Measurements from ENCODE around the gene MORN5.

MORN5 gene

GRCh38 chr9:122190597-122191381, 31.1 kb downstream of the MORN5 start:
- Histone ChIP-seq H3K4me1 (ENCODE audit: control insufficient read depth, insufficient read depth, low read length) (no peaks in the 10 kb centered on the region), H3K27me3 (ENCODE audit: control insufficient read depth, insufficient read depth, low read length) (no peaks in the 10 kb centered on the region), H3K36me3 (ENCODE audit: control insufficient read depth, insufficient read depth, low read length) (no peaks in the 10 kb centered on the region), H3K9ac (ENCODE audit: low read length) (no peak overlapping the region), H3K4me3 (ENCODE audit: low read length) (no peak overlapping the region), H3K27ac (ENCODE audit: low read depth, low read length) (no peak overlapping the region)

GRCh38 chr9:122191584-122191983, 31.9 kb downstream of the MORN5 start:
- no peaks in the 10 kb centered on the region for H3K27me3 ChIP-seq (ENCODE audit: control insufficient read depth, insufficient read depth, low read length)

GRCh38 chr9:122192261-122192875, 32.7 kb downstream of the MORN5 start:
- no peak overlapping the region for H3K27ac ChIP-seq (ENCODE audit: low read depth, low read length)
- no peak overlapping the region for H3K4me3 ChIP-seq (ENCODE audit: low read length)
- H3K4me1 ChIP-seq (ENCODE audit: control insufficient read depth, insufficient read depth, low read length) = no peaks in the 10 kb centered on the region
- H3K36me3 ChIP-seq (ENCODE audit: control insufficient read depth, insufficient read depth, low read length) = no peaks in the 10 kb centered on the region
- H3K27me3 ChIP-seq (ENCODE audit: control insufficient read depth, insufficient read depth, low read length) = no peaks in the 10 kb centered on the region
- H3K9ac ChIP-seq (ENCODE audit: low read length) = no peak overlapping the region

More at GRCh38 chr9:122191584-122191983, 31.9 kb downstream of the MORN5 start:
- Histone ChIP-seq H3K9ac (ENCODE audit: low read length) (no peak overlapping the region), H3K36me3 (ENCODE audit: control insufficient read depth, insufficient read depth, low read length) (no peaks in the 10 kb centered on the region), H3K4me3 (ENCODE audit: low read length) (no peak overlapping the region), H3K27ac (ENCODE audit: low read depth, low read length) (no peak overlapping the region), H3K4me1 (ENCODE audit: control insufficient read depth, insufficient read depth, low read length) (no peaks in the 10 kb centered on the region)

- Histone ChIP-seq H3K27me3 (ENCODE audit: control insufficient read depth, insufficient read depth, low read length) (no peaks in the 10 kb centered on the region), H3K36me3 (ENCODE audit: control insufficient read depth, insufficient read depth, low read length) (no peaks in the 10 kb centered on the region), H3K27ac (ENCODE audit: low read depth, low read length) (no peak overlapping the region), H3K4me1 (ENCODE audit: control insufficient read depth, insufficient read depth, low read length) (no peaks in the 10 kb centered on the region), H3K9ac (ENCODE audit: low read length) (no peak overlapping the region), H3K4me3 (ENCODE audit: low read length) (no peak overlapping the region)
These were observed 33.3 kb downstream of the MORN5 start for GRCh38 chr9:122192914-122193525.

- no peak overlapping the region for H3K27ac ChIP-seq (ENCODE audit: low read depth, low read length)
- no peak overlapping the region for H3K9ac ChIP-seq (ENCODE audit: low read length)
- H3K27me3 ChIP-seq (ENCODE audit: control insufficient read depth, insufficient read depth, low read length) = no peaks in the 10 kb centered on the region
- H3K4me1 ChIP-seq (ENCODE audit: control insufficient read depth, insufficient read depth, low read length) = no peaks in the 10 kb centered on the region
- no peaks in the 10 kb centered on the region for H3K36me3 ChIP-seq (ENCODE audit: control insufficient read depth, insufficient read depth, low read length)
- no peak overlapping the region for H3K4me3 ChIP-seq (ENCODE audit: low read length)
These were observed 33.9 kb downstream of the MORN5 start for GRCh38 chr9:122193651-122194050.

- Histone ChIP-seq H3K4me3 (ENCODE audit: low read length) (no peak overlapping the region), H3K27ac (ENCODE audit: low read depth, low read length) (no peak overlapping the region), H3K36me3 (ENCODE audit: control insufficient read depth, insufficient read depth, low read length) (no peaks in the 10 kb centered on the region), H3K9ac (ENCODE audit: low read length) (no peak overlapping the region), H3K27me3 (ENCODE audit: control insufficient read depth, insufficient read depth, low read length) (no peaks in the 10 kb centered on the region), H3K4me1 (ENCODE audit: control insufficient read depth, insufficient read depth, low read length) (no peaks in the 10 kb centered on the region)
These were observed 36.2 kb downstream of the MORN5 start for GRCh38 chr9:122195875-122196274.

- no peak overlapping the region for H3K9ac ChIP-seq (ENCODE audit: low read length)
- no peak overlapping the region for H3K27ac ChIP-seq (ENCODE audit: low read depth, low read length)
- H3K27me3 ChIP-seq (ENCODE audit: control insufficient read depth, insufficient read depth, low read length) = no peaks in the 10 kb centered on the region
- no peaks in the 10 kb centered on the region for H3K4me1 ChIP-seq (ENCODE audit: control insufficient read depth, insufficient read depth, low read length)
- H3K36me3 ChIP-seq (ENCODE audit: control insufficient read depth, insufficient read depth, low read length) = no peaks in the 10 kb centered on the region
- H3K4me3 ChIP-seq (ENCODE audit: low read length) = no peak overlapping the region
These were observed 37.7 kb downstream of the MORN5 start for GRCh38 chr9:122197426-122197825.

- Histone ChIP-seq H3K27ac (ENCODE audit: low read depth, low read length) (no peak overlapping the region), H3K4me1 (ENCODE audit: control insufficient read depth, insufficient read depth, low read length) (no peaks in the 10 kb centered on the region), H3K36me3 (ENCODE audit: control insufficient read depth, insufficient read depth, low read length) (no peaks in the 10 kb centered on the region), H3K27me3 (ENCODE audit: control insufficient read depth, insufficient read depth, low read length) (no peaks in the 10 kb centered on the region), H3K9ac (ENCODE audit: low read length) (no peak overlapping the region), H3K4me3 (ENCODE audit: low read length) (no peak overlapping the region)
These were observed 38.2 kb downstream of the MORN5 start for GRCh38 chr9:122197882-122198281.

- no peak overlapping the region for H3K9ac ChIP-seq (ENCODE audit: low read length)
- H3K27ac ChIP-seq (ENCODE audit: low read depth, low read length) = no peak overlapping the region
These were observed 41.4 kb downstream of the MORN5 start for GRCh38 chr9:122200960-122201595.

GRCh38 chr9:122201641-122202040, 41.9 kb downstream of the MORN5 start:
- Histone ChIP-seq H3K27ac (ENCODE audit: low read depth, low read length) (no peak overlapping the region), H3K27me3 (ENCODE audit: control insufficient read depth, insufficient read depth, low read length) (no peaks in the 10 kb centered on the region), H3K36me3 (ENCODE audit: control insufficient read depth, insufficient read depth, low read length) (no peaks in the 10 kb centered on the region), H3K4me1 (ENCODE audit: control insufficient read depth, insufficient read depth, low read length) (no peaks in the 10 kb centered on the region), H3K9ac (ENCODE audit: low read length) (no peak overlapping the region), H3K4me3 (ENCODE audit: low read length) (no peak overlapping the region)

More at GRCh38 chr9:122200960-122201595, 41.4 kb downstream of the MORN5 start:
- Histone ChIP-seq H3K36me3 (ENCODE audit: control insufficient read depth, insufficient read depth, low read length) (no peaks in the 10 kb centered on the region), H3K4me1 (ENCODE audit: control insufficient read depth, insufficient read depth, low read length) (no peaks in the 10 kb centered on the region), H3K4me3 (ENCODE audit: low read length) (no peak overlapping the region), H3K27me3 (ENCODE audit: control insufficient read depth, insufficient read depth, low read length) (no peaks in the 10 kb centered on the region)

- H3K27me3 ChIP-seq (ENCODE audit: control insufficient read depth, insufficient read depth, low read length) = no peaks in the 10 kb centered on the region
- H3K9ac ChIP-seq (ENCODE audit: low read length) = no peak overlapping the region
- H3K27ac ChIP-seq (ENCODE audit: low read depth, low read length) = no peak overlapping the region
- H3K36me3 ChIP-seq (ENCODE audit: control insufficient read depth, insufficient read depth, low read length) = no peaks in the 10 kb centered on the region
- H3K4me3 ChIP-seq (ENCODE audit: low read length) = no peak overlapping the region
- no peaks in the 10 kb centered on the region for H3K4me1 ChIP-seq (ENCODE audit: control insufficient read depth, insufficient read depth, low read length)
These were observed 42.4 kb downstream of the MORN5 start for GRCh38 chr9:122202111-122202510.

GRCh38 chr9:122204055-122204454, 44.3 kb downstream of the MORN5 start:
- Histone ChIP-seq H3K27ac (ENCODE audit: low read depth, low read length) (no peak overlapping the region), H3K27me3 (ENCODE audit: control insufficient read depth, insufficient read depth, low read length) (no peaks in the 10 kb centered on the region), H3K4me3 (ENCODE audit: low read length) (no peak overlapping the region), H3K9ac (ENCODE audit: low read length) (no peak overlapping the region), H3K36me3 (ENCODE audit: control insufficient read depth, insufficient read depth, low read length) (no peaks in the 10 kb centered on the region), H3K4me1 (ENCODE audit: control insufficient read depth, insufficient read depth, low read length) (no peaks in the 10 kb centered on the region)

Data from rectal smooth muscle tissue (tissue), 1 donor.